ENCODE results near the gene GTSE1. TPM values are rescaled to one million over a fixed set of nuclear protein-coding genes. Genes with fewer than 3 reads are reported as not detected.

The GTSE1 gene
- total RNA-seq, 1 experiment from 2014 or later, result 42.6 TPM

DNA sequence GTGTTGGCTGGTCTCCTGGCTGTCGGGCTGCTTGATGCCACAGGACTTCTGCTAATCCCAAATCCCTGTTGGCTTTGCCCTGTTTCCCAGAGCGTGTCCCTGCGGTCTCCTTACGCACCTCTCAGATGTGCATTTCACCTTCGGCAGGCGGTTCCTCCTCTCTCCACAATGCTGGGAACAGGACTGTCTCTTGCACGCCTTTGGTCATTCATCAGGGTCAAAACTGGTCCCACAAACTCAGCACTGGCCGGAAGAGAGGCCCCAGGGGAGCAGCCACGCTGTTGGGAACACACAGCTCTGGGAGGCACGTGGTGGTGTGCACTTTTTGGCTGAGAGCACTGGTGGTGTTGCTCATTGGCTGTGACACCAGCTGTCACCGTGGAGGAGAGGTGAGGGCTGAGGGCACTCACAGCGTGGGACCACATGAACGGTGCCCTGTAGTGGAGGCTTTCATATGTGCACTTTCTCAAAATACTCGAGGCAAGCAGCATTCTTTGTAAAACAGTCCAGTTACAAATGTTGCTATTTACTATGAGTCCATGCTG is 23.6 kb downstream of the GTSE1 start:
- Histone ChIP-seq H3K79me2 (ENCODE audit: insufficient read depth, low read length) (no peaks in the 10 kb centered on the region), H4K91ac (ENCODE audit: insufficient read length, low read depth, low read length) (no peak overlapping the region), H2AK5ac (ENCODE audit: insufficient read length, low read length) (no peak overlapping the region), H4K8ac (replicated peaks; ENCODE audit: insufficient read length, low read depth, low read length) (no peak overlapping the region), H2BK5ac (ENCODE audit: insufficient read length, low read length) (no peak overlapping the region), H3K4ac (ENCODE audit: low read depth, low read length) (no peak overlapping the region), H2BK120ac (ENCODE audit: low read depth, low read length, poor library complexity, severe bottlenecking) (no peak overlapping the region), H3K9me3 (ENCODE audit: control insufficient read depth, low read depth, low read length) (no peaks in the 10 kb centered on the region), H4K5ac (ENCODE audit: insufficient read length, low read depth, low read length) (no peak overlapping the region), H2AFZ (ENCODE audit: low read length) (no peak overlapping the region), H3K14ac (ENCODE audit: insufficient read depth, low read length) (no peak overlapping the region), H2BK15ac (ENCODE audit: low read depth, low read length) (no peak overlapping the region), H3K4me1 (ENCODE audit: insufficient read depth, low read length) (no peaks in the 10 kb centered on the region), H2BK20ac (ENCODE audit: low read depth, low read length, poor library complexity, severe bottlenecking) (no peak overlapping the region), H3K79me1 (ENCODE audit: insufficient read depth, low read depth, low read length, poor library complexity, severe bottlenecking) (no peaks in the 10 kb centered on the region), H3K27me3 (ENCODE audit: insufficient read depth, low read length) (no peaks in the 10 kb centered on the region), H3K56ac (ENCODE audit: insufficient read length, low read depth, low read length) (no peak overlapping the region), H3K23me2 (ENCODE audit: insufficient read length, low read depth, low read length, poor library complexity, severe bottlenecking) (no peaks in the 10 kb centered on the region), H3K4me2 (ENCODE audit: insufficient read depth, insufficient read length, low read length) (no peak overlapping the region), H3K23ac (ENCODE audit: insufficient read length, low read depth, low read length) (no peak overlapping the region), H3K27ac (ENCODE audit: insufficient read length, low read depth, low read length) (no peak overlapping the region), H3K9ac (ENCODE audit: extremely low read depth, insufficient read length, low read length) (no peak overlapping the region), H3T11ph (ENCODE audit: low read length) (no peak overlapping the region), H3K18ac (ENCODE audit: insufficient read length, low read depth, low read length) (no peak overlapping the region), H2BK12ac (ENCODE audit: insufficient read length, low read depth, low read length) (no peak overlapping the region), H4K20me1 (ENCODE audit: control insufficient read depth, insufficient read depth, insufficient read length) (no peaks in the 10 kb centered on the region)
- no CpG with 5 or more reads among the region's 14 CpGs for WGBS (ENCODE audit: extremely low coverage, insufficient read length, low lambda C conversion rate)
- Mint-ChIP-seq H3K27ac (no peak overlapping the region; a peak in 1 of 7 replicates), H3K9me3 (no peaks in the 10 kb centered on the region), H3K36me3 (ENCODE audit: insufficient read depth in 1 of 3, low read depth in 3 of 3) (peaks cover 38 to 92% (median 87%) of the 10 kb centered on the region in 3 experiments), H3K4me1 (no peaks in the 10 kb centered on the region), H3K27me3 (ENCODE audit: low read depth) (no peaks in the 10 kb centered on the region), H3K4me3 (no peak overlapping the region)
- no peak for TF ChIP-seq CTCF (conservative IDR thresholded peaks at IDR 0.05)
- DNase-seq, result no peak

All from H9 (cell line).